ENCODE data around the gene U2AF2. TPM values are rescaled to one million over a fixed set of nuclear protein-coding genes. Genes with fewer than 3 reads are reported as not detected.

The U2AF2 gene
- total RNA-seq, 2 donors from 2014 or later, result 39.0 to 61.0 TPM

DNA sequence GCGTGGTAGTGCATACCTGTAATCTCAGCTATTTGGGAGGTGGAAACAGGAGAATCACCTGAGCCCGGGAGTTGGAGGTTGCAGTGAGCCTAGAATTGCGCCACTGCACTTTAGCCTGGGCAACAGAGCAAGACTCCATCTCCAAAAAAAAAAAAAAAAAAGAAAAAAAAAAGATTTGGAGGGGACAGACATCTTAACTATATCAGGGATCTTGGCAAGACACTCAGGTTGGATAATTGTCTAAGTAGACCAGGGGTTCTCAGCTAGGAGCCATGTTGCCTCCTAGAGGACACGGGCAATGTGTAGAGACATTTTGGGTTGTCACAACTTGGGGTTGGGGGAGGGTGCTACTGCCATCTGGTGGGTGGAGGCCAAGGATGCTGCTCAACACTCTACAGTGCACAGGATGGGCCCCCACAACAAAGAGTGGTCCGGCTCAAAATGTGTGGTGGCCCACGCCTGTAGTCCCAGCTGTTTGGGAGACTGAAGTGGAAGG is 15.9 kb upstream of the U2AF2 start:
- no peaks in the 10 kb centered on the region for H3K36me3 ChIP-seq
- no peaks in the 10 kb centered on the region for H3K9me3 ChIP-seq
- no peak overlapping the region for H3K4me3 ChIP-seq
- no peak for DNase-seq (ENCODE audit: low spot score)
- TF ChIP-seq, protein P1, sequence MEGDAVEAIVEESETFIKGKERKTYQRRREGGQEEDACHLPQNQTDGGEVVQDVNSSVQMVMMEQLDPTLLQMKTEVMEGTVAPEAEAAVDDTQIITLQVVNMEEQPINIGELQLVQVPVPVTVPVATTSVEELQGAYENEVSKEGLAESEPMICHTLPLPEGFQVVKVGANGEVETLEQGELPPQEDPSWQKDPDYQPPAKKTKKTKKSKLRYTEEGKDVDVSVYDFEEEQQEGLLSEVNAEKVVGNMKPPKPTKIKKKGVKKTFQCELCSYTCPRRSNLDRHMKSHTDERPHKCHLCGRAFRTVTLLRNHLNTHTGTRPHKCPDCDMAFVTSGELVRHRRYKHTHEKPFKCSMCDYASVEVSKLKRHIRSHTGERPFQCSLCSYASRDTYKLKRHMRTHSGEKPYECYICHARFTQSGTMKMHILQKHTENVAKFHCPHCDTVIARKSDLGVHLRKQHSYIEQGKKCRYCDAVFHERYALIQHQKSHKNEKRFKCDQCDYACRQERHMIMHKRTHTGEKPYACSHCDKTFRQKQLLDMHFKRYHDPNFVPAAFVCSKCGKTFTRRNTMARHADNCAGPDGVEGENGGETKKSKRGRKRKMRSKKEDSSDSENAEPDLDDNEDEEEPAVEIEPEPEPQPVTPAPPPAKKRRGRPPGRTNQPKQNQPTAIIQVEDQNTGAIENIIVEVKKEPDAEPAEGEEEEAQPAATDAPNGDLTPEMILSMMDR (IDR thresholded peaks at IDR 0.05), result peak in 1 of 2 donors; percentile 29
- no peak overlapping the region for H3K27ac ChIP-seq
- H3K4me1 ChIP-seq, result peaks cover 0 to 70% of the 10 kb centered on the region in 2 donors
- no peaks in the 10 kb centered on the region for H3K27me3 ChIP-seq

DNA sequence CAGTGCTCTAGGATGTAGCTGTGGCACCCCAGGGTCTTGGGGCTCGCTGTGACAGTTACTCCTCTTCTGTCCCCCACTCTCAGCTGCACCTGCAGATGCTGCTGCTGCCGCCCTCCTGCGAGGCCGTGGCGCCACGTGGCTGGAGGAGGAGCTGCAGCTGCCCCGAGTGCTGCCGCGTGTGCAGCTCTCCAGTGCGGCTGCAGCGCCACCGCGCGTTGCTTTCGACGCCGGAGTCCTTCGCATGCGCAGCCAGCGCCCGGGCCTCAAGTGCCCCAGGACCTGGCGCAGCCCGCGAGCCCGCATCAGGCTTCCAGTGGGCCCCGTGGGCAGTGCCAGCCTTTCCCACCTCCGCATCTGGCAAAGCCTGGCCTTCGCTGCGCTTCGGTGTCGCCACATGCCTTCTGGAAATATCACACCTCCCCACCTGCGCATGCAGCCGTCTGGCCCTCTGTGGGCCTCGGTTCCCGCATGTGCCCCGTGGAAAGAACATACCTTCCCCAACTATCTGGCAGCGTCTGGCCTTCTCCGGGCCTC is 14.7 kb upstream of the U2AF2 start:
- no peak for DNase-seq (ENCODE audit: low spot score)
- H3K4me1 ChIP-seq, result peaks cover 0 to 78% of the 10 kb centered on the region in 2 donors
- no peaks in the 10 kb centered on the region for H3K9me3 ChIP-seq
- peak overlapping the region; percentile 94 to 97 for H3K27ac ChIP-seq
- TF ChIP-seq, protein P1 (IDR thresholded peaks at IDR 0.05), result peak in 1 of 2 donors; percentile 66
- no peaks in the 10 kb centered on the region for H3K27me3 ChIP-seq
- peak overlapping the region; percentile 85 to 97 for H3K4me3 ChIP-seq
- H3K36me3 ChIP-seq, result peaks cover 4% of the 10 kb centered on the region

GRCh38 chr19:55640577-55641425 is 14.0 kb upstream of the U2AF2 start, which contains the start of gene ZNF580:
Gene ZNF580, plus strand, starts transcription at chr19:55641002. Its CDS starts 1,507 bp downstream, at chr19:55642509.
- no peak for DNase-seq (ENCODE audit: low spot score)
- H3K27ac ChIP-seq, result peak within 1 kb of the TSS; percentile 94 to 97
- peak within 1 kb of the TSS; percentile 85 to 97 for H3K4me3 ChIP-seq
- H3K9me3 ChIP-seq, result no peaks in the 10 kb centered on the region
- TF ChIP-seq, protein P1 (IDR thresholded peaks at IDR 0.05), result no peak
- H3K4me1 ChIP-seq, result peaks cover 0 to 77% of the 10 kb centered on the region in 2 donors
- H3K27me3 ChIP-seq, result no peaks in the 10 kb centered on the region
- peaks cover 11% of the 10 kb centered on the region for H3K36me3 ChIP-seq

DNA sequence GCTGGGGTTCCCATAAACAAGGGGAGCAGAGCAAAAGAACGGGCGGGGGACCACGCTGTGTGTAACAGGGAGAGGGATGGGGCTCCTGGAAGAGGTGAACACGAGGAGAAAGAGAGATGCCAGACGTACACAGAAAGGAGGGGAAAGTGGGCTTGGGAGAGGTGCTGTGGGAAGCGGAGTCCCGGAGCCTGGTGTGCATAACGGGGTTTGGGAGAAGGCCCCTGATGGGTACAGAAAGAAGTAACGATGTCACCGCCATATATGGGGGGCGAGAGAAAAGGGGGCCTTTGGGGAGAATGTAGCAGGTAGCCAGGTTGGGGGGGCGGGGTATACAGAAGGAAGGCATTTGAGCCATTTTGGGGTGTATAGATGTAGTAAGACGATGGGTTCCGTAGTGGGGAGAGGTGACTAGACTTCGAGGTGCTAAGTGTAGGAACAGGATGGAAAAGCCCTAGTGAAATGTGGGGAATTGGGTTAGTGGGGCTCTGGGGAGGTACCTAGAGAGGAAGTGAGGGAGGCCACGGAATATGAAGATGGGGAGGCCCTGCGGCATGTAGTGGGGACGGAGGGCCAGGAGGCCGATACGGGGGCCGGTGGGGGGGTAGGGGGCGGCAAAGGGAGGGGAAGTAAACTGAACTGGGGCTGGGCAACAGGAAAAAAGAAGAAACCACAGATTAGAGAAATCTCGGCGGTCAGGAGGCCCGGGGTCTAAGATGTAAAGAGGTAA is 13.2 kb upstream of the U2AF2 start:
- peaks cover 11% of the 10 kb centered on the region for H3K36me3 ChIP-seq
- TF ChIP-seq, protein P1 (IDR thresholded peaks at IDR 0.05), result no peak
- peak overlapping the region; percentile 85 to 97 for H3K4me3 ChIP-seq
- peak overlapping the region; percentile 94 to 97 for H3K27ac ChIP-seq
- no peaks in the 10 kb centered on the region for H3K9me3 ChIP-seq
- DNase-seq (ENCODE audit: low spot score), result no peak
- H3K27me3 ChIP-seq, result no peaks in the 10 kb centered on the region
- H3K4me1 ChIP-seq, result peaks cover 0 to 69% of the 10 kb centered on the region in 2 donors

GRCh38 chr19:55642153-55643002 is 12.5 kb upstream of the U2AF2 start:
- peaks cover 0 to 67% of the 10 kb centered on the region in 2 donors for H3K4me1 ChIP-seq
- peaks cover 11% of the 10 kb centered on the region for H3K36me3 ChIP-seq
- TF ChIP-seq, protein P1 (IDR thresholded peaks at IDR 0.05), result no peak
- peak overlapping the region; percentile 85 to 97 for H3K4me3 ChIP-seq
- H3K27me3 ChIP-seq, result no peaks in the 10 kb centered on the region
- no peak for DNase-seq (ENCODE audit: low spot score)
- peak overlapping the region; percentile 94 to 97 for H3K27ac ChIP-seq
- H3K9me3 ChIP-seq, result no peaks in the 10 kb centered on the region

All from right atrium auricular region (tissue), 2 donors.